ENCODE measurements around the gene PXYLP1.

- no peak for TF ChIP-seq PCBP2 (IDR thresholded peaks at IDR 0.05; ENCODE audit: low read depth, low read length, poor library complexity, severe bottlenecking)
- no peak for TF ChIP-seq HDAC2 (IDR thresholded peaks at IDR 0.05)
- no peak for TF ChIP-seq ZC3H11A (IDR thresholded peaks at IDR 0.05; ENCODE audit: low read depth, low read length)
- TF ChIP-seq POLR2A (conservative IDR thresholded peaks at IDR 0.05), result no peak
- TF ChIP-seq MECOM (CRISPR knock-in tag; IDR thresholded peaks at IDR 0.05), result no peak
Observed at GRCh38 chr3:141257961-141258360, 26.3 kb downstream of the PXYLP1 start.

Measured in K562 (cell line).